ENCODE results near the gene PPME1.
"Not testable (repeated sequence)": the region's sequence is repeated elsewhere in the genome, so short reads cannot be mapped to it uniquely, and the experiment has no call there.

PPME1 gene, protein sequence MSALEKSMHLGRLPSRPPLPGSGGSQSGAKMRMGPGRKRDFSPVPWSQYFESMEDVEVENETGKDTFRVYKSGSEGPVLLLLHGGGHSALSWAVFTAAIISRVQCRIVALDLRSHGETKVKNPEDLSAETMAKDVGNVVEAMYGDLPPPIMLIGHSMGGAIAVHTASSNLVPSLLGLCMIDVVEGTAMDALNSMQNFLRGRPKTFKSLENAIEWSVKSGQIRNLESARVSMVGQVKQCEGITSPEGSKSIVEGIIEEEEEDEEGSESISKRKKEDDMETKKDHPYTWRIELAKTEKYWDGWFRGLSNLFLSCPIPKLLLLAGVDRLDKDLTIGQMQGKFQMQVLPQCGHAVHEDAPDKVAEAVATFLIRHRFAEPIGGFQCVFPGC

DNA sequence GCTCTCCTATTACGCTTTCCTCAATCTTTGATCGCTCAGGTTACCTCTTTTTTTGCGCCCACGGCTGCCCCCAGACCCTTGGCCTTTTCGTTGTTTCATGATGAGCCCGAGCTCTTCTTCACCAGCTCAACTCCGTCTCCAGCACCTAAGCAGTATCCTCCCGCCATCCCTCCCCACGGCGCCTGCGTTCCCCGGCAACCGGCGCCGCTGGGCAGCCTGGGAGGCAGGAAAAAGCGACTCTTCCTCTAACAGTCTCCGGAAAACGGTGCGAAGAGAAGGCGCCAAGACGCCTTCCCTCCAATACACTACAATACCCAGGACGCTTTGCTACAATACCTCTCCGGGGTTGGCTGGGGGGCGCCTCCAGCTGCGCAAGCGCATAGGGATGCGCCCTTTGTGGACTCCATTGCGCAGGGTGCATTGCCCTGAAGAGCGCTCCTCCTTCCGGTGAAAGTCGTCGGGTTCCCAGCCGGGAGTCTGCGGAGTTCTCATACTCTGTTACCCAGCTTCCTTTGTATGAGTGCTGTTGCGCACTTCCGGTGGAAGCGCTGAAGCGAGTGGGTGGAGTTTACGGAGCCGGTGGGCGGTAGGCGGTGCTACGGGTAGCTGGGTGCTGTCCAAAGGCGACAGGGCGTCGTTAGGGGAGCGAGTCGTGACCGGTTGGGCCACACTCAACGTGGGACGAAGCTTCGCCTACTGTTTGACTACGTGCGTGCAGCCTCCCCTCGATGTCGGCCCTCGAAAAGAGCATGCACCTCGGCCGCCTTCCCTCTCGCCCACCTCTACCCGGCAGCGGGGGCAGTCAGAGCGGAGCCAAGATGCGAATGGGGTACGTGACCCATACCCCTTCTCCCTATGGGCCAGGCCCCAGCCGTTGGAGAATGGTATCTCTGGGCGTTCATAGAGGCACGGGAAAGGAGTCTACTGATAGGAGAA is at the start of gene PPME1, which contains the start of gene C2CD3:
TSS of gene PPME1 (plus strand) at position 596 of the 936 bp plus-strand sequence. CDS start at position 729, 133 bp downstream.
TSS of gene C2CD3 (minus strand) at position 309 of the 936 bp plus-strand sequence. CDS start at position 99, 210 bp downstream.
- DNase-seq: peak; percentile 98

DNA sequence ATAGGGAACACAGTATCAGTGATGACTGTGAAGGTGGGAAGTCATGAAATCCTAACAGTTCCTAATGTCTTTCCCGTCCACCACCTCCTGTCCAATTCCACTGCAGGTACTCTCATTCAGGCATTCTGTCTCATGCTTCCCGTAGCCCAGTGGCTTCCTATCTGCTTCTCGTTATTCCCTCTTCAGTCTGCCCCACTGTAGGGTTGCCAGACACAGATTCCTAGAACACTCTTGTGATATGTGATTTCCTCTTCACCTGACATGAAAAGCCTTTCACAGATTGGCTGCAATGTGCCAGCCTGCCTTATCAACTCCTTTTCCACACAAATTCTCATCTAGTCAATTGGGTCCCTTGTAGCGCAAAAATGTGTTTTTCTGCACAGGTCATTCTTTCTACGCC is 49.3 kb upstream of the PPME1 start:
- no peak for DNase-seq

DNA sequence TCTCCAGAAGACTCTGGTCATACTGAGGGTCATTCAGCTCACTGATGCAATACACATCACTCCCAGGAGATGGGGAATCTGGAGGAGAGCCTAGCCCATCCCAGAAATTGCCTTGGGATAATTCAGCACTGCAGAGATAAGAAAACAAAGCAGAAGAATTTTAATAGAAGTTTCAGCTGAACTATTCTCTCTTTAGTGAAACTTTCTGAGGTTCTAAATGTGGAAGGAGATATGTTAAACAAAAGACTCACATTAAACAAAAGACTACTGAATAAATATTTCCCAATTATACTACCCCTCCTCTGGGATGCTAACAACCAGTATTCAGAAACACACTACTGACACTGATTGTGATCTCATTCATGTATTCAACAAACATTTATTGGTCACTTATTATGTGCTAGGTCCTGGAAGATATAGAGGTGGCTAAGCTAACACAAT is 48.1 kb upstream of the PPME1 start:
- DNase-seq: no peak

- not testable (repeated sequence) for DNase-seq
Measured at GRCh38 chr11:74129121-74129520, 42.0 kb upstream of the PPME1 start.

DNA sequence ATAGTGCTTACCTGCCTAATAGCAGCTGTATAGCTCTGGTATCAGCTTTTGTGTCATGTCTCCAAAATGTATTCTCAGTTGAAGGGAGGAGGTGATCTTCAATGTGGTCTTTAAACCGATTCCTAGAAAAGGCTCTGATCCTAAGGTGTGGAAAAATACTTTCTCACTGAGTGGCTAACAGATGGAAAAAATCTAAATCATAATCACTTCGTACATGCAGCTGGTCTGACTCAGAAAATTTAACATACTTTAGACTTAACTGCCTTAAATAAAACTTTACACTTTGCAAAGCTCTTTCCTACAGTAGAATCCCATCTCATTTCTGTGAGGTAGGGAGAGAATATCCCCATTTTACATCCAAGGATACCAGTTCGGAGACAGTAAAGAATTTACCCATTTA is 38.3 kb upstream of the PPME1 start:
- DNase-seq: no peak

GRCh38 chr11:74133436-74133835 is 37.7 kb upstream of the PPME1 start:
- no peak for DNase-seq

DNA sequence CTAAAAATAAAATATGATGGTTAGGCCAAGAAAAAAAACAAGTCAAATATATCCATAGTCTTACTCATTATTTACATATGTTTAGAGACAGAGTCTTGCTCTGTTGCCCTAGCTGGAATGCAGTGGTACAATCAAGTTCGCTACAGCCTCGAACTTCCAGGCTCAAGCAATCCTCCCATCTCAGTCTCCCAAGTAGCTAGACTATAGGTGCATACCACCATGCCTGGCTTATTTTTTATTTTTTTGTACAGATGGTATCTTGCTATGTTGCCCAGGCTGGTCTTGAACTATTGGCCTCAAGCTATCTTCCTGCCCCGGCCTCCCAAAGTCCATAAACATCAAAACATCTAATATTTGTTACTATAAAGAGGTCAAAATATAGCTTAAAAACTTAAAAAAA is 36.4 kb upstream of the PPME1 start:
- DNase-seq: no peak

GRCh38 chr11:74135127-74135840 is 35.8 kb upstream of the PPME1 start:
- DNase-seq: no peak

DNA sequence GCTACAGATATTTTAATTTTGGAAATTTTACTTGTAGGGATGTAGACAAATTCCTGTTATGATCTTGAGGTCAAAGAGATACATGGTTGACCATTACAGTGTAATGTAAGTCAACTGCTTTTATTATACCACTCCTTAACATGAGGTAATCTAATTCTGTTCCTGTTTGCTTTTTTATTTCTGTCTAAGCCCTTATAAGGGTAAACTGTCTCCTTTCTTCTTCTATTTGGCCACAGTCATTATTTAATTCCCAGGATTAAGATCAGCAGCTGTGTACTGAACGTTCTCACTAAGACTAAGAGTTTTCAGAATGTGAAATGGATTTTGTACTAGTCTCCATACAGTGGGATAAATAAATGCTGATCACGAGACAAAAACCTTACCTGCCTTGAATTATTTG is 33.1 kb upstream of the PPME1 start:
- no peak for DNase-seq

DNA sequence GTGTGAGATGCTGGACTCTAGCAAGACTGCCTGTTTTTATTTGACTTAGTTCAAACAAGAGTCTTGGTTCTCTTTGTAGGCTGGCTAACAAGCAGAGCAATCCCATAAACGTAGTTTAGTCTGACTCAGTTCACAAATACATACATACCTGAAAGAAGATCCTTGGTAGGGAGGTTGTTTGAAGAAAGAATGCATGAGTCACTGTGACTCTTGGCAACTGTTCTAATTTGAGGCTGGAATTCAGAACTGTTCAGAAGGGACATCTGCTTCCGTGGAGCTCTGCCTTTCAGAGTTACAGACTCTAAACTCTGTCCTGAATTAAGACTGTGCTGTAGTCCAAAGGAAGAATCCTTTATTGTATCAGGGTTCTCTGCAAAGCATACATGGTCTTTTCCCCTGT is 32.5 kb upstream of the PPME1 start:
- DNase-seq: peak; percentile 64

DNA sequence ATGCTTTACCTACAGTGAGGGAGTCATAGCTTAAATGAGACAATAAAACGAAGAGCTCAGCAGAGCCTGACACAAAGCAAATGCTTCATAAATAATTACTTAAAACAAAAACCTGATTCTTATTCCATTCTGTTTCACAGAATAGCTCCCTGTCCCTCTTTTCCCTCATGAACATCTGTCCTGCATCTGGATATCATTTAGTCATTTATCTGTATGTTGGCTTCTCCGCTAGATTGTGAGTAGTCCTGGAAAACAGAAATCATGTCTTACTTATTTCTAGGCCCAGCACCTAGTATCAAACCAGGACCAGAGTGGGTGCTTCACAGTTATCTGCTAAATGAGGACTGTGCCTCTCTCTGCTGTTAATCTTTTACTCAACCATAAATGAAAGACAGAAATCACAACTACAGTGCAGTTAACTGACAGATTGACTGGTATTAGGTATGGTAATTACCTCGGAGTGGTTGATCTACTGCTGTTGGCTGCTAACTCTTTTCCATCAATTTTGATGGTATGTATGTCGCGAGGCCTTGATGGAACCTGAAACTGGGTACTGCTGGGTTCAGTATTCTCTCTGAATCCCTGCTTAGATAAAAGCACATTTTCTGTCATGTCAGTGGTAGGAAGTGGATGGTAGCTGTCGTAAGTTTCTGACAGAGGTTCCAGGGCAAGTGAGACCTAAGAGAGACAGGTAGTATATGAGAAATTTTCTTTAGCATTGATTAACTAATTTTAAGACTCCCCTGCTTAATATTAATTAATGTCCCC is 31.8 kb upstream of the PPME1 start:
- DNase-seq: no peak

DNA sequence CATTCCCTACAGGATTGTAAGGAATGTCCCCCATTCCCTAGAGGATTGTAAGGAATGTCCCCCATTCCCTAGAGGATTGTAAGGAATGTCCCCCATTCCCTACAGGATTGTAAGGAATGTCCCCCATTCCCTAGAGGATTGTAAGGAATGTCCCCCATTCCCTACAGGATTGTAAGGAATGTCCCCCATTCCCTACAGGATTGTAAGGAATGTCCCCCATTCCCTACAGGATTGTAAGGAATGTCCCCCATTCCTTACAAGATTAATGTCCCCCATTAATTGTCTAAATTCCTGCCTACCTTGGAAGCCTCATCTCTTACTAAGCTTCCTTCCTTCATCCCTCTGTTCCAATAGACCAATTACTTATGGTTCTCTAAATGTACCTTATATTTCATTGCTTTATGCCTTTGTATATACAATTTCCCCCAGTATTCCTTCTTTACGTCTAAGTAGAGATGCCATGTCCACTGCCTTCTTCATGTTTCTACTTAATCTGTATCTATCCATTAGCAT is 31.1 kb upstream of the PPME1 start:
- DNase-seq: not testable (repeated sequence)

DNA sequence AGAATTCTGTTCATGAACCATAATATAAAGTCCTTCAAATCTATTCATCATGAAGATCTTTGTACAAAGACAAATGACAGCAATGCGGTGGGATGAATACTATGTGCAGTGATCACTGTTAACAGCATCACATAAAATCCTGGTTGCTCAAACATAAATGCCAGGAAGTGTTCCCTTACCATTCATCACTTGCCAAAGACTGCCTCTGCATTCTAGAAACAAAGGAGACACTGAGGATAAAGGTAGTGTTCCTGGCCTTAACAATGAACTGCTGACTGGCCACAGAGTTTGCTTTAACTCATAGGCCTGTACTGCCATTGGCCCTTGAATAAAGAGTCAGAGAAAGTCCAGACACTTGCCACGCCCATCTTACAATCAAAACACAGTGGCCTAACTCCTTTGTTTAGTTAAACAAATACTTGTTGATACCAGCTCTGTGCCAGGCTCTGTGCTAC is 29.8 kb upstream of the PPME1 start:
- no peak for DNase-seq

DNA sequence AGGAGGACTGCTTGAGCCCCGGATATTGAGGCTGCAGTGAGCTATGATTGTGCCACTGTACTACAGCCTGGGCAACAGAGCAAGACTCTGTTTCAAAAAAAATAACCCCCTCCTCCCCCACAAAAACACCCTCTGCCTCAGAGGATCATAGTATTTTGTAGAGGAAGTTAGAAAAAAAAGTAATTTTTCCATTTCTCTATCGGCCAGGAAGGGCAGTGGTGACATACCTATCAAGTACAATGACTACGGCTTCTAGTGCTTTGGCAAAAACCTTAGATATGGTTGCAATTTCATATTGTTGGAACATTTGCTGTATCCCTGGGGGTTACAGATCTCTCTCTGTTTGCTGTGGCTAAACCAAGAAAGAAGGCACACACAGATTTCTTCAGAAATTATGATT is 29.2 kb upstream of the PPME1 start:
- no peak for DNase-seq

DNA sequence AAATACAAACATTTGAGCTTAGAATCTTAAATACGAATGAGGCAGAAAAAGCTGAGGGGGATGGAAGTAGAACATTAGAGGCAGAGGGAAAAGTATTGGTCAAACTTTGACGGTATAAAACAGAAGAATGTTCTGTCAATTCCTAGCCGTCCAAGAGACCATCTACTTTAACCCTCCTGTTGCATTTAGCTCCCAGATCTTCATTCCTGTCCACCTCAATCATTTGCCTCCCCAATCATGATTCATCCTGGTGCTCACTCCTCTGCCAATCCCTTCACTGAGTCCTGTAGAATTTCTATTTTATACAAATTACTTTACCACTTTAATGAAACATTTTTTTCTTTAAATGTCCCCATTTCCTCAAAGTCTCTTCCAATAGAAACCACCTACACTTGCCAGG is 28.5 kb upstream of the PPME1 start:
- no peak for DNase-seq

DNA sequence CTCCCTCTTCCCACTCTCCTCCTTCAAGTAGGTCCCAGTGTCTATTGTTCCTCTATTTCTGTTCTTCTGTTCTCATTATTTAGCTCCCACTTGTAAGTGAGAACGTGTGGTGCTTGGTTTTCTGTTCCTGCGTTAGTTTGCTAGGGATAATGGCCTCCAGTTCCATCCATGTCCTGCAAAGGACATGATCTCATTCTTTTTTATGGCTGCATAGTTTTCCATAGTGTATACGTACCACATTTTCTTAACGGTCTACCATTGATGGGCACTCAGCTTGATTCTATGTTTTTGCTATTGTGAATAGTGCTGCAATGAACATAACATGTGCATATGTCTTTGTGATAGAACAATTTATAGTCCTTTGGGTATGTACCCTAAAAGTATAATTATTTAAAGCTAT is 26.5 kb upstream of the PPME1 start:
- DNase-seq: no peak

- DNase-seq: no peak
Measured at GRCh38 chr11:74147199-74147929, 23.7 kb upstream of the PPME1 start.

GRCh38 chr11:74153224-74153623 is 17.9 kb upstream of the PPME1 start:
- no peak for DNase-seq

DNA sequence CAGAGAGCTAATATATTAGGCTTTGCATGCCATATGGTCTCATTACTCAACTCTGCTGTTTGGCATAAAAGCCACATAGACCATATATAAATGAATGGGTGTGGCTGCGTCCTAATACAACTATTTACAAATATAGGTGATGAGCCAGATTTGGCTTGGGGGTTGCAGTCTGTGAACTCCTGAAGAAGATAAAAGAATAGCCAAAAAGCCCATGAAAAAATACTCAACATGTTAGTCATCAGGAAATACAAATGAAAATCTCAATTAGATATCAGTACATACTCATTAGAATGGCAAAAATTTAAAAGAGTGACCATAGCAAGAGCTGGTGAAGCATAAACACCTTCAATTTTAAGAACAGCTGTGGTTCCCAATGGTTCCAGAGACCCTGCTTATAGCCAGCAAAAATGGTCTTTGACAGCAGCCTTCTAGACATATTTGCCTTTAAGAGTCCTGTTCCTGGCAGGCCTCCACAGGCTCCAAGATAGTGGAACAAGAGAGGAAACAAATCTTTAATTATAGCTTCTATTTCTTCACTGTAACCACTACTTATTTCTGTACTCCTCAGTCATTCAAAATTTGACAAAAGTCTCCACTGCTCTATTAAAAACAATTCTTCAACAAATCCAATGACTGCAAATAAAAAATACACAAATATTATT is 16.3 kb upstream of the PPME1 start:
- no peak for DNase-seq

- DNase-seq: no peak
Measured at GRCh38 chr11:74157169-74157568, 13.9 kb upstream of the PPME1 start.

DNA sequence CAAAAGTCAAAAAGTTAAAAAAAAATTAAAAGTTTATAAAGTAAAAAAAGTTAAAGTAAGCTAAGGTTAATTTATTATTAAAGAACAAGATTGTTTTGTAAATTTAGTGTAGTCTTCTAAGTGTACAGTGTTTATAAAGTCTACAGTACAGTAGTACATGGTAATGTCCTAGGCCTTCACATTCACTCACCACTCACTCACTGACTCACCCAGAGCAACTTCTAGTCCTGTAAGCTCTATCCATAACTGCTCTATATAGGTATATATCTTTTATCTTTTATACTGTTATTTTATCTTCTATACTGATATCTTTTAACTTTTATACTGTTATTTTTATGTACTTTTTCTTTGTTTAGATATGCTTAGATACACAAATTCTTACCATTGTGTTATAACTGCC is 11.4 kb upstream of the PPME1 start:
- DNase-seq: no peak

Measured in amniotic stem cell (primary cell).